ENCODE data around the gene DNAJA3.

DNAJA3 gene

GRCh38 chr16:4404967-4405696, 20.5 kb upstream of the DNAJA3 start:
- H3K27ac ChIP-seq (ENCODE audit: low read length) = no peak overlapping the region
- no peaks in the 10 kb centered on the region; the same call in 1 of the 2 replicates for H3K79me2 ChIP-seq (ENCODE audit: low read length)
- peaks cover 10% of the 10 kb centered on the region for H3K36me3 ChIP-seq (replicated peaks; ENCODE audit: low read depth, low read length)
- no peak overlapping the region for H3K4me3 ChIP-seq (ENCODE audit: low read length)
- H3K9ac ChIP-seq (ENCODE audit: low read length) = no peak overlapping the region
- H3K4me2 ChIP-seq (ENCODE audit: low read length) = no peak overlapping the region
- H4K20me1 ChIP-seq (ENCODE audit: insufficient read depth, low read length) = peaks cover 25% of the 10 kb centered on the region
- H3K27me3 ChIP-seq (ENCODE audit: low read depth, low read length) = no peaks in the 10 kb centered on the region
- H2AFZ ChIP-seq (ENCODE audit: low read depth, low read length) = no peak overlapping the region
- H3K4me1 ChIP-seq (ENCODE audit: low read length) = no peaks in the 10 kb centered on the region
- no peaks in the 10 kb centered on the region for H3K9me3 ChIP-seq (ENCODE audit: insufficient read depth, low read length)
- no peak for TF ChIP-seq EZH2phosphoT487 (IDR thresholded peaks at IDR 0.05; ENCODE audit: low read depth)
- TF ChIP-seq, protein P1, sequence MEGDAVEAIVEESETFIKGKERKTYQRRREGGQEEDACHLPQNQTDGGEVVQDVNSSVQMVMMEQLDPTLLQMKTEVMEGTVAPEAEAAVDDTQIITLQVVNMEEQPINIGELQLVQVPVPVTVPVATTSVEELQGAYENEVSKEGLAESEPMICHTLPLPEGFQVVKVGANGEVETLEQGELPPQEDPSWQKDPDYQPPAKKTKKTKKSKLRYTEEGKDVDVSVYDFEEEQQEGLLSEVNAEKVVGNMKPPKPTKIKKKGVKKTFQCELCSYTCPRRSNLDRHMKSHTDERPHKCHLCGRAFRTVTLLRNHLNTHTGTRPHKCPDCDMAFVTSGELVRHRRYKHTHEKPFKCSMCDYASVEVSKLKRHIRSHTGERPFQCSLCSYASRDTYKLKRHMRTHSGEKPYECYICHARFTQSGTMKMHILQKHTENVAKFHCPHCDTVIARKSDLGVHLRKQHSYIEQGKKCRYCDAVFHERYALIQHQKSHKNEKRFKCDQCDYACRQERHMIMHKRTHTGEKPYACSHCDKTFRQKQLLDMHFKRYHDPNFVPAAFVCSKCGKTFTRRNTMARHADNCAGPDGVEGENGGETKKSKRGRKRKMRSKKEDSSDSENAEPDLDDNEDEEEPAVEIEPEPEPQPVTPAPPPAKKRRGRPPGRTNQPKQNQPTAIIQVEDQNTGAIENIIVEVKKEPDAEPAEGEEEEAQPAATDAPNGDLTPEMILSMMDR (IDR thresholded peaks at IDR 0.05; ENCODE audit: low read depth, low read length) = no peak

DNA sequence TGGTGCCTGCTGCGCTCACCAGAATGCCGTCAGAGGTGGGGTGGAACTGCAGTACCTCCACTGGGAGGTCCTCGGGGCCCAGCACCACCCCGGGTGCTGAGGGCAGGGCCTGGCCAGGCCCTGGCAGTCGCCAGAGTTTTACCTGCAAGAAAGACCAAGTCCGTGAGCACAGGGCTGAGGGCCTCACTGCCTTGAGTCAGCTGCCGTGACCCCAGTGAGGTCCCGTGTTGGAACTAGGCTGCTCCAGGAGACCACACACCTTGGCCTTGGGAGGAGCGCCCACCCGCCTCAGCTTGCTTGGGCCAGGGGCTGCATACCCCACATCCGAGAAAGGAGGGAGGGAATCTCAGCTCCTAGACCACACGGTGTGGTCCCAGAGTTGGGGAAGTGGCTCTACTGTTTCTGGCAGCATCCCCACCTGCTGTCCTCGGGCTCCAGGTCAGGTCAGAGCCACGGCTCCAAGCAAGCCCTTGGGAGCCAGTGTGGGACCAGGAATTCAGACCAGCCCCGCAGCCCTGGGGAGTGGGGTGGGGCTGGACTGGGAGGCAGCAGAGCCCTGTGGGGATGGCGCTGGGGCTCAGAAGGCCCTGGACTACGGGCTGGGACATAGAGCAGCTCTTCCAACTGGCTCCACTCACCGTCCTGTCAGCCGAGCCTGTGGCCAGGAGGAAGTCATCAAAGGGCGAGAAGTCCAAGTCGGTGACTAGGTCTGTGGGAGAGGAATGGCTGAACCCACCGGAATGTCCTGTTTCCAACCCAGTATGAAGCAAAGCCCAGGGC, 17.9 kb upstream of the DNAJA3 start:
- Histone ChIP-seq H3K9me3 (ENCODE audit: insufficient read depth, low read length) (no peaks in the 10 kb centered on the region), H3K27me3 (ENCODE audit: low read depth, low read length) (no peaks in the 10 kb centered on the region), H3K4me2 (ENCODE audit: low read length) (no peak overlapping the region), H3K4me1 (ENCODE audit: low read length) (no peaks in the 10 kb centered on the region), H3K79me2 (ENCODE audit: low read length) (peaks cover 5% of the 10 kb centered on the region), H2AFZ (ENCODE audit: low read depth, low read length) (no peak overlapping the region), H3K36me3 (replicated peaks; ENCODE audit: low read depth, low read length) (peaks cover 13% of the 10 kb centered on the region), H3K27ac (ENCODE audit: low read length) (no peak overlapping the region), H3K9ac (ENCODE audit: low read length) (no peak overlapping the region), H4K20me1 (ENCODE audit: insufficient read depth, low read length) (peaks cover 40% of the 10 kb centered on the region), H3K4me3 (ENCODE audit: low read length) (no peak overlapping the region)
- no peak for TF ChIP-seq EZH2phosphoT487 (IDR thresholded peaks at IDR 0.05; ENCODE audit: low read depth)
- TF ChIP-seq, protein P1 (IDR thresholded peaks at IDR 0.05; ENCODE audit: low read depth, low read length) = no peak

DNA sequence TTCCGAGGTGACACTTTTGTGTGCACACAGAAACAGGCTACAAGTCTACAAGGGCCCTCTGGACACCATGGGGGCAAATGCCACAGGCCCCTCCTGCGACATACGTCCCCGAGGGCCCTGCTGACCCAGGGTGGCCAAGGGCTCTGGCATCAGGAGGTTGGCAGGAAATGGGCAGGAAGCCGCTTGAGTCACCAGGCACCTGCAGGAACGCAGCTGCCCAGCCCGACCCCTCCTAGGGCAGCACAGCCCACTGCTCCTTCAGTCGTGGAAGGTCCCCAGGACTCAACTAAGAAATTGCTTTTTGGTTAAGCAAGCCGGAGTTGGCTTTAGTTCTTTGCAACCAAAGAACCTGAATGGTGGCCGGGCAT, 17.4 kb upstream of the DNAJA3 start:
- Histone ChIP-seq H3K4me3 (ENCODE audit: low read length) (no peak overlapping the region), H3K79me2 (ENCODE audit: low read length) (peaks cover 11% of the 10 kb centered on the region), H3K9me3 (ENCODE audit: insufficient read depth, low read length) (no peaks in the 10 kb centered on the region), H4K20me1 (ENCODE audit: insufficient read depth, low read length) (peaks cover 44% of the 10 kb centered on the region), H3K4me2 (ENCODE audit: low read length) (no peak overlapping the region), H3K36me3 (replicated peaks; ENCODE audit: low read depth, low read length) (peaks cover 14% of the 10 kb centered on the region), H3K27me3 (ENCODE audit: low read depth, low read length) (no peaks in the 10 kb centered on the region), H2AFZ (ENCODE audit: low read depth, low read length) (no peak overlapping the region), H3K4me1 (ENCODE audit: low read length) (no peaks in the 10 kb centered on the region), H3K9ac (ENCODE audit: low read length) (no peak overlapping the region), H3K27ac (ENCODE audit: low read length) (no peak overlapping the region)
- no peak for TF ChIP-seq EZH2phosphoT487 (IDR thresholded peaks at IDR 0.05; ENCODE audit: low read depth)
- TF ChIP-seq, protein P1 (IDR thresholded peaks at IDR 0.05; ENCODE audit: low read depth, low read length) = no peak
